ENCODE measurements around the gene ST8SIA1.

The ST8SIA1 gene

GRCh38 chr12:22353615-22354325 is 19.3 kb upstream of the ST8SIA1 start:
- Histone ChIP-seq H3K4me2 (no peak overlapping the region), H4K20me1 (ENCODE audit: insufficient read depth) (no peaks in the 10 kb centered on the region)
- no peak for TF ChIP-seq CTCF (conservative IDR thresholded peaks at IDR 0.05; ENCODE audit: low read depth, low read length)

GRCh38 chr12:22350886-22351285 is 16.4 kb upstream of the ST8SIA1 start:
- no peaks in the 10 kb centered on the region for H3K36me3 ChIP-seq (ENCODE audit: insufficient read depth)
- no peaks in the 10 kb centered on the region for H4K20me1 ChIP-seq (ENCODE audit: insufficient read depth)
- TF ChIP-seq CTCF (conservative IDR thresholded peaks at IDR 0.05; ENCODE audit: low read depth, low read length) = no peak
- no peak overlapping the region for H3K4me2 ChIP-seq
- H2AFZ ChIP-seq (ENCODE audit: low read depth) = no peak overlapping the region
- no peak overlapping the region for H3K9ac ChIP-seq
- H3K4me3 ChIP-seq (IDR thresholded peaks at IDR 0.05; ENCODE audit: insufficient read depth, low read depth, low read length) = no peak overlapping the region
- H3K27ac ChIP-seq = no peak overlapping the region
- no peaks in the 10 kb centered on the region for H3K27me3 ChIP-seq (ENCODE audit: insufficient read depth, low read depth)
- H3K4me1 ChIP-seq (ENCODE audit: low read depth, poor library complexity, severe bottlenecking) = no peaks in the 10 kb centered on the region
- H3K79me2 ChIP-seq (ENCODE audit: insufficient read depth, low read depth) = no peaks in the 10 kb centered on the region

More at GRCh38 chr12:22353615-22354325, 19.3 kb upstream of the ST8SIA1 start:
- H2AFZ ChIP-seq (ENCODE audit: low read depth) = no peak overlapping the region
- H3K79me2 ChIP-seq (ENCODE audit: insufficient read depth, low read depth) = no peaks in the 10 kb centered on the region
- no peak overlapping the region for H3K9ac ChIP-seq
- H3K4me1 ChIP-seq (ENCODE audit: low read depth, poor library complexity, severe bottlenecking) = no peaks in the 10 kb centered on the region
- no peaks in the 10 kb centered on the region for H3K36me3 ChIP-seq (ENCODE audit: insufficient read depth)
- H3K27me3 ChIP-seq (ENCODE audit: insufficient read depth, low read depth) = no peaks in the 10 kb centered on the region
- no peak overlapping the region for H3K27ac ChIP-seq
- H3K4me3 ChIP-seq (IDR thresholded peaks at IDR 0.05; ENCODE audit: insufficient read depth, low read depth, low read length) = no peak overlapping the region

- Histone ChIP-seq H2AFZ (ENCODE audit: low read depth) (no peak overlapping the region), H3K4me1 (ENCODE audit: low read depth, poor library complexity, severe bottlenecking) (no peaks in the 10 kb centered on the region), H3K36me3 (ENCODE audit: insufficient read depth) (no peaks in the 10 kb centered on the region), H3K27ac (no peak overlapping the region), H4K20me1 (ENCODE audit: insufficient read depth) (no peaks in the 10 kb centered on the region), H3K4me2 (no peak overlapping the region), H3K27me3 (ENCODE audit: insufficient read depth, low read depth) (no peaks in the 10 kb centered on the region), H3K4me3 (IDR thresholded peaks at IDR 0.05; ENCODE audit: insufficient read depth, low read depth, low read length) (no peak overlapping the region), H3K79me2 (ENCODE audit: insufficient read depth, low read depth) (no peaks in the 10 kb centered on the region), H3K9ac (no peak overlapping the region)
- TF ChIP-seq CTCF (conservative IDR thresholded peaks at IDR 0.05; ENCODE audit: low read depth, low read length) = no peak
Observed at GRCh38 chr12:22348208-22348607, 13.7 kb upstream of the ST8SIA1 start.

GRCh38 chr12:22340143-22340542 is 5.6 kb upstream of the ST8SIA1 start:
- no peak overlapping the region for H2AFZ ChIP-seq (ENCODE audit: low read depth)
- H3K27me3 ChIP-seq (ENCODE audit: insufficient read depth, low read depth) = no peaks in the 10 kb centered on the region
- H3K4me2 ChIP-seq = no peak overlapping the region
- no peak overlapping the region for H3K4me3 ChIP-seq (IDR thresholded peaks at IDR 0.05; ENCODE audit: insufficient read depth, low read depth, low read length)
- H3K9ac ChIP-seq = no peak overlapping the region
- H4K20me1 ChIP-seq (ENCODE audit: insufficient read depth) = no peaks in the 10 kb centered on the region
- H3K27ac ChIP-seq = no peak overlapping the region
- H3K36me3 ChIP-seq (ENCODE audit: insufficient read depth) = no peaks in the 10 kb centered on the region
- H3K79me2 ChIP-seq (ENCODE audit: insufficient read depth, low read depth) = no peaks in the 10 kb centered on the region
- TF ChIP-seq CTCF (conservative IDR thresholded peaks at IDR 0.05; ENCODE audit: low read depth, low read length) = no peak
- H3K4me1 ChIP-seq (ENCODE audit: low read depth, poor library complexity, severe bottlenecking) = peaks cover 7% of the 10 kb centered on the region
